Common myeloid progenitor, CD34-positive (primary cell): ENCODE data around the gene CXCR4.
"Not testable (repeated sequence)": the region's sequence is repeated elsewhere in the genome, so short reads cannot be mapped to it uniquely, and the experiment has no call there.

Experiments used
- CTCF ChIA-PET: fragments of 350-600 bp; sonication (Branson Sonifier 250); formaldehyde crosslinking; loops from one replicate; lab custom pipeline; 2021; ENCODE audit warnings: antibody characterized with exemption; lab: Charles Lee
- POLR2A ChIA-PET: fragments of 350-600 bp; sonication (Branson Sonifier 250); formaldehyde crosslinking; loops from one replicate; lab custom pipeline; 2021; ENCODE audit warnings: antibody characterized with exemption; lab: Charles Lee
- DNase-seq, 3 donors: peaks; one replicate each; pipeline versions ENCODE4 v3.0.0 to v3.0.0-alpha.2; 2013
- H3K27ac ChIP-seq, 2 experiments: 1 replicate in 1 of 2; 2 replicates in 1 of 2; pipeline ENCODE4 v1.7.0; 2013; ENCODE audit warnings: inconsistent platforms in 2 of 2, low read length in 2 of 2, mild to moderate bottlenecking in 2 of 2, low read depth in 1 of 2, moderate library complexity in 1 of 2; ENCODE audit not compliant: severe bottlenecking in 2 of 2, insufficient read depth in 1 of 2, poor library complexity in 1 of 2
- H3K27me3 ChIP-seq, 5 experiments: replicated peaks in 2 of 5; 1 replicate in 3 of 5; 2 replicates in 2 of 5; pipeline versions ENCODE4 v1.6.1 to v1.7.0; 2013; ENCODE audit warnings: low read length in 4 of 5, mild to moderate bottlenecking in 2 of 5, moderate library complexity in 2 of 5, inconsistent platforms in 1 of 5; ENCODE audit not compliant: insufficient read depth in 5 of 5, control insufficient read depth in 4 of 5
- H3K36me3 ChIP-seq, 4 experiments: 1 replicate in 2 of 4; 2 replicates in 2 of 4; pipeline versions ENCODE4 v1.6.1 to v1.7.0; 2013; ENCODE audit warnings: low read length in 3 of 4, control low read depth in 1 of 4, mild to moderate bottlenecking in 1 of 4; ENCODE audit not compliant: control insufficient read depth in 4 of 4, insufficient read depth in 4 of 4
- H3K4me1 ChIP-seq, 4 experiments: 1 replicate in 3 of 4; 2 replicates in 1 of 4; pipeline versions ENCODE4 v1.6.1 to v1.7.1; 2013; ENCODE audit warnings: low read length in 3 of 4, mild to moderate bottlenecking in 3 of 4, control low read depth in 1 of 4, inconsistent platforms in 1 of 4, moderate library complexity in 1 of 4; ENCODE audit not compliant: control insufficient read depth in 4 of 4, insufficient read depth in 4 of 4; ENCODE audit errors: control extremely low read depth in 1 of 4
- H3K4me3 ChIP-seq, 7 experiments: 1 replicate in 4 of 7; 2 replicates in 3 of 7; pipeline versions ENCODE4 v1.5.1 to v1.7.0; 2013; ENCODE audit warnings: mild to moderate bottlenecking in 7 of 7, low read length in 6 of 7, moderate library complexity in 6 of 7, inconsistent platforms in 2 of 7, low read depth in 2 of 7, control low read depth in 1 of 7; ENCODE audit not compliant: insufficient read depth in 4 of 7, control insufficient read depth in 1 of 7; ENCODE audit errors: extremely low read depth in 1 of 7
- H3K9me3 ChIP-seq, 5 experiments: 1 replicate in 4 of 5; 2 replicates in 1 of 5; pipeline versions ENCODE4 v1.6.1 to v1.7.1; 2013; ENCODE audit warnings: low read length in 4 of 5, mild to moderate bottlenecking in 2 of 5, inconsistent platforms in 1 of 5, low read depth in 1 of 5, moderate library complexity in 1 of 5; ENCODE audit not compliant: control insufficient read depth in 4 of 5, insufficient read depth in 2 of 5; ENCODE audit errors: control extremely low read depth in 1 of 5
- WGBS: methylation state at CpG from one replicate; pipeline ENCODE4 v1.1.5; 2013; ENCODE audit not compliant: insufficient coverage; 5-methylcytosine and 5-hydroxymethylcytosine counted together

The CXCR4 gene

DNA sequence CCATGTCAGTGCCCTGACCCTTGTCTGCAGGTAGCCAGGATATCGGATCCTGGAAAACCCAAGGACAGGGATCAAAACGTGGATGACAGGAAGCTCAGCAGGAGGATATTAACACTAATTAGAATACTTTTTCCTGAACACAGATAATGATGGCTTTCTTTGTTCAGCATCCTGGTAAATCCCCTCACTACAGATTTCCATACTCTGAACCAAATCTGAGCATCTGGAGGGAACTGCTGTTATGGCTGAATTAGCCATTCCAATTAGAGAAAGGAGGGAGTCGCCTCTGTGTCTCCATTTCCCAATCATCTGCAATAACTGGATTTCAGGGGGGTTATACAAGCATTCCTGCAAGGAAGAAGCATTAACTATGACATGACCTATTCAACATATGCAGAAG lies 24.4 kb downstream of the CXCR4 start:
- Histone ChIP-seq H3K36me3 (no peaks in the 10 kb centered on the region), H3K4me3 (no peak overlapping the region), H3K27ac (no peak overlapping the region), H3K27me3 (no peaks in the 10 kb centered on the region), H3K9me3 (no peaks in the 10 kb centered on the region), H3K4me1 (no peaks in the 10 kb centered on the region)
- no peak for DNase-seq
- WGBS = 100% methylated on average over 2 of the region's 3 CpGs
- ChIA-PET CTCF (interaction anchor here (1.4 kb wide), 1 partner anchor 12 kb away, joined by 3 read pairs; no protein-coding TSS in a partner anchor), POLR2A (no interaction called here)

DNA sequence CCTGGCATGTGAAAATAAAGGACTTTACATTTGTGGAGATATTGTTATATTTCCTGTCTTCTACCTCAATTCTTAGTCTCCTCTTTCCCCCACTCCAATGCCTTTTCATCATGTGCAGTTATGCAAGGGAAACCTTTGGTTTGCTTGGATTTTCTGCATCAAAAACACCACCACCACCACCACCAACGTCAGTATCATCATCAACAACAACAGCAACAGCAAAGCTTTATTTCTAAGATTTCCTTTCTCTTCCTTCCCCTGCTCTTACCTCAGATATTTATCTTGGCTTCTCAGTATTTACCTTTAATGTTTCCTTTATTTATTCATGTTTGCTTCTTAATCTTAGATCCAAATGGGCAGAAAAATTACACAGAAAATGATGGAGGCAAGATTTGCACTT lies 26.1 kb downstream of the CXCR4 start:
- no peaks in the 10 kb centered on the region for H3K9me3 ChIP-seq
- 71% methylated on average over 1 of the region's 1 CpG for WGBS
- H3K27me3 ChIP-seq = no peaks in the 10 kb centered on the region
- no peak for DNase-seq
- no peaks in the 10 kb centered on the region for H3K36me3 ChIP-seq
- ChIA-PET POLR2A (no interaction called here), CTCF (interaction anchor here (1.1 kb wide), 1 partner anchor 33 kb away, joined by 3 read pairs; no protein-coding TSS in a partner anchor)
- H3K4me3 ChIP-seq = no peak overlapping the region
- no peak overlapping the region for H3K27ac ChIP-seq
- H3K4me1 ChIP-seq = no peaks in the 10 kb centered on the region

DNA sequence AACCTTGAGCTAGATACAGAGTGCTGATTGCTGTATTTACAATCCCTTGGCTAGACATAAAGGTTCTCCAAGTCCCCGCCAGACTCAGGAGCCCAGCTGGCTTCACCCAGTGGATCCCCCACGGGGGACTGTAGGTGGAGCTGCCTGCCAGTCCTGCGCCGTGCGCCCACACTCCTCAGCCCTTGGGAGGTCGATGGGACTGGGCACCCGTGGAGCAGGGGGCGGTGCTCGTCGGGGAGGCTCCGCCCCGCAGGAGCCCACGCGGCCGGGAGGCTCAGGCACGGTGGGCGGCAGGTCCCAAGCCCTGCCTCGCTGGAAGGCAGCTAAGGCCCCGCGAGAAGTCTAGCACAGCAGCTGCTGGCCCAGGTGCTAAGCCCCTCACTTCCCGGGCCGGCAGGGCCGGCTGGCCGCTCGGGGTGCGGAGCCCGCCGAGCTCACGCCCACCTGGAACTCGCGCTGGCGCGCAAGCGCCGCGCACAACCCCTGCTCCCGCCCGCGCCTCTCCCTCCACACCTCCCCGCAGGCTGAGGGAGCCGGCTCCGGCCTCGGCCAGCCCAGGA lies 30.0 kb downstream of the CXCR4 start:
- H3K27me3 ChIP-seq, H3K4me3 ChIP-seq, H3K4me1 ChIP-seq, H3K36me3 ChIP-seq, POLR2A ChIA-PET, H3K27ac ChIP-seq, H3K9me3 ChIP-seq, DNase-seq: not testable (repeated sequence)
- 95% methylated on average over 39 of the region's 43 CpGs for WGBS
- CTCF ChIA-PET = interaction anchor here (1.0 to 1.4 kb wide), 2 partner anchors 9 to 24 kb away, joined by 3 to 4 read pairs; no protein-coding TSS in a partner anchor

DNA sequence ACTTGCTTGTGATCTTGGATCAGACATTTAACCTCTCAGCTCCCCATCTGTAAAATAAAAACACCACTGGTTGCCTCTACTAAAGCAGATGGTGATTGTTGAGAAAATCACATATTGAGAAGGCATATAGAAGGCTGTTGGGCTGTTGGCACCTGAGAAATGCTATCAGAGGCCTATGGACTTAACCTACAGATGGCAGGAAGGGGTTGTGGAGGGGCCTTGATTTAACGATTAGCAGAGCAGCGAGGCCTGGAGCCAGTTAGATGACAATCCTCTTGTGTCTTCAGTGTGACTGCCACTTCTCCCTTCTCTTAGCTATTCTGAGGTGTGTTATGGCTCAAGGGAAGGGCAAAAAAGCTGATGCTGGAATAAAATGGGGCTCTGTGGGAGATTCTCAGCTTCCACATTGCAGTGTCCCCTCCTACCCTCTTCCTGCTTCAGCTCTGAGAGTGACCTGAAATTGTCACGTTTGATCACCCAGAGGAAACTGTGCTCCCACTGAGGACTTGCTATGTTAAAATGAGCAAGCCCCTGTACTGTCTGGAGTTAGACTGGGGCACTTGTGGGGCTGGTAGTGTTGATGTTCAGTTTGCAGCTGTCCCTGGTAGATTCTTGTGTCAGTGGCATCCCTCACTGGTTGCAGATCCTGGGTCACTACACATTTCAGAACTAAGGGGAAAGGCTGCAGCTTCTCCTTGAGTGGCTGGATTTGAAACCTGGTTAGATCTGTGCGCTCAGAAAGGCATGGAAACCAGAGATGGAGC lies 31.5 kb downstream of the CXCR4 start:
- no peak for DNase-seq
- POLR2A ChIA-PET = no interaction called here
- 90% methylated on average over 2 of the region's 4 CpGs for WGBS

DNA sequence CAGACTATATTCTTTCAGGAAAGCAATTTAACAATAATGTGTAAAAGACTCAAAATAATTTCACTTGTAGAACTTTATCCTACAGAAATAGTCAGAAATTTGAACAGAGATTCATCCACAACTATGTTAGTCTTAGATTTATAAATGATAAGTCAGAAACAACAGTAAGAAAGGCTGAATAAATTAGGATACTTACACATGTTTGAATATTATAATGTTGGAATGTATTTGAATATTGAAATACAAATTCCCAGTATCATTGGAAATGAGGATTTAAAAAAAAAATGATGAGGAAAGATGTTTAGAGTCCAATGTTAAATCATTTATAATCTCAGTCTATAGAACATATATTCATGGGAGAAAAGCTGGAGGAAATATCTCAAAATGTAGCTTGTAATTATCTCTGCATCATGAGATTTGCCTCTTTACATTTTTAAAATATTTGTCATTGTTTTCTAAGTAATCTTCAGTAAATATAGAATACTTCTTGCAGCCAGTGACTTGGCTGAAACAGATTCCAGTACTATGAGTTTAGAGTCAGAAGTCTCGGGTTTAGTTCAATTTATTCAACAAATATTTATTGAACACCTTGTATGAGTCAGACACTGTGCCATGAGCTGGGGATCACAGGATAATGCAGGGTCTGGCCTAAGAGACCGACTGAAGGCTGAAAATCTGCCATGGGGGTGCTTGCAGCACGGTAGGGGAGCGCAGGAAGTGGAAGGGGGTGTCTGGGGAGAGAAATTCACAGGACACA lies 32.3 kb downstream of the CXCR4 start:
- no peak overlapping the region for H3K27ac ChIP-seq
- 92% methylated on average over 3 of the region's 4 CpGs for WGBS
- no peaks in the 10 kb centered on the region for H3K36me3 ChIP-seq
- H3K27me3 ChIP-seq = no peaks in the 10 kb centered on the region
- ChIA-PET CTCF (no interaction called here), POLR2A (no interaction called here)
- H3K4me3 ChIP-seq = no peak overlapping the region
- H3K9me3 ChIP-seq = no peaks in the 10 kb centered on the region
- H3K4me1 ChIP-seq = no peaks in the 10 kb centered on the region
- DNase-seq = no peak

More for the DNA sequence above, 31.5 kb downstream of the CXCR4 start:
- no peak overlapping the region for H3K4me3 ChIP-seq
- no peaks in the 10 kb centered on the region for H3K4me1 ChIP-seq
- H3K27me3 ChIP-seq = no peaks in the 10 kb centered on the region
- CTCF ChIA-PET = interaction anchor here (0.6 to 1.4 kb wide), 2 partner anchors 11 to 55 kb away, joined by 3 to 4 read pairs; no protein-coding TSS in a partner anchor
- no peak overlapping the region for H3K27ac ChIP-seq
- H3K36me3 ChIP-seq = no peaks in the 10 kb centered on the region
- no peaks in the 10 kb centered on the region for H3K9me3 ChIP-seq

DNA sequence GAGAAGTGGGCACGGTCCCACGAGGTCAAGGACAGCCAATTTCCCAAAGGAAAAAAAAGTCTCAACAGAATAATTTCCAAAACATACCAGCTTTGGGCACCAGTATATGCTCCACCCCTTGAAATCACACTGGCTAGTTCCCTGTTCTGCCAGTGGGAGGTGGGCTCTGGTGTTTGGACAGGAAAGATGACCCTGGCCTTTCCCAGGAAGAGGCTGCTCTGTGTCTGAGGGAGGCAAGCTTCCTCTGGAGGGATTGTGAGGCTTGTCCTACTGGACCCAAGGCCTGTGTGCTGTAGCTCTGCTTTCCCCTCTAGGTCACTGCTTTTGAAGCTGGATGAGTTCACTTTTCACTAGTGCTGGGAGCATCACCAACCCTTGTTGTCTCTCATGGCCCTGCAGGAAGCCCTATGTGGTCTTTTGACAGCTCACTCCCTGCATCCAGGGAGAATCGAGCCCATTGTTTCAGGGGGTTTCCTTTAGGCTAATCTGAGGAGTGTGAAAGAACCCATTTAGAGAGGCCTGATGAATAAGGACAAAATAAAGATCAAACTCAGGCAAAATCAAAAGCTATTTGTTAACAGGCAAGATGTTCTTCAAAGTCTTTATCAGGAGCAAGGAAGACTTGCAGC lies 36.3 kb downstream of the CXCR4 start:
- DNase-seq = no peak
- Histone ChIP-seq H3K36me3 (no peaks in the 10 kb centered on the region), H3K4me3 (no peak overlapping the region), H3K27me3 (no peaks in the 10 kb centered on the region), H3K27ac (no peak overlapping the region), H3K4me1 (no peaks in the 10 kb centered on the region), H3K9me3 (peaks cover 0 to 24% (median 2%) of the 10 kb centered on the region in 5 experiments)
- WGBS = no CpG with 5 or more reads among the region's 3 CpGs
- ChIA-PET POLR2A (no interaction called here), CTCF (interaction anchor here (0.6 to 1.2 kb wide), 3 partner anchors 12 to 28 kb away, joined by 3 read pairs; no protein-coding TSS in a partner anchor)
